Caki2 (cell line): ENCODE measurements around the gene ILKAP. TPM values are rescaled to one million over a fixed set of nuclear protein-coding genes. Genes with fewer than 3 reads are reported as not detected.

ENCODE experiments used
- DNase-seq: peaks from one replicate; pipeline ENCODE4 v3.0.0-alpha.2; 2015; ENCODE audit warnings: low read depth
- in situ Hi-C: cut with HindIII; loops from 2 replicates; pipeline ENCODE4 v1.10.0; 2016; ENCODE audit warnings: low sequenced_read_pairs, low pct_unique_long_range_greater_than_20kb, mixed read lengths
- total RNA-seq: library from RNA; depleted of rRNA; stranded (reverse); fragments of >200 nt; shearing (Covaris generic); gene quantifications from 2 replicates; pipeline ENCODE4 v1.2.3, GENCODE V29; 2014; ENCODE audit warnings: low replicate concordance

Gene ILKAP
- total RNA-seq, 1 experiment from 2014 or later = 28.8 TPM

- no peak for DNase-seq
- in situ Hi-C loops = no loop called here
These were observed 35.5 kb upstream of the ILKAP start for GRCh38 chr2:238238766-238239542.

- in situ Hi-C loops = no loop called here
- no peak for DNase-seq
These were observed 34.8 kb upstream of the ILKAP start for GRCh38 chr2:238238311-238238765.

GRCh38 chr2:238237431-238238135 lies 34.1 kb upstream of the ILKAP start:
- in situ Hi-C loops = no loop called here
- no peak for DNase-seq

GRCh38 chr2:238236571-238236970 lies 33.1 kb upstream of the ILKAP start:
- no peak for DNase-seq
- in situ Hi-C loops = no loop called here

GRCh38 chr2:238235856-238236255 lies 32.4 kb upstream of the ILKAP start:
- DNase-seq = no peak
- in situ Hi-C loops = no loop called here

- in situ Hi-C loops = no loop called here
- no peak for DNase-seq
These were observed 31.8 kb upstream of the ILKAP start for GRCh38 chr2:238235331-238235732.

- in situ Hi-C loops = no loop called here
- DNase-seq = no peak
These were observed 30.1 kb upstream of the ILKAP start for GRCh38 chr2:238233625-238234024.

- in situ Hi-C loops = no loop called here
- DNase-seq = no peak
These were observed 28.3 kb upstream of the ILKAP start for GRCh38 chr2:238231809-238232208.

GRCh38 chr2:238231251-238231793 lies 27.8 kb upstream of the ILKAP start:
- DNase-seq = no peak
- in situ Hi-C loops = no loop called here

- no peak for DNase-seq
- in situ Hi-C loops = no loop called here
These were observed 27.2 kb upstream of the ILKAP start for GRCh38 chr2:238230699-238231098.

GRCh38 chr2:238228700-238229099 lies 25.2 kb upstream of the ILKAP start:
- no peak for DNase-seq
- in situ Hi-C loops = no loop called here

- in situ Hi-C loops = no loop called here
- DNase-seq = no peak
These were observed 24.1 kb upstream of the ILKAP start for GRCh38 chr2:238227587-238228032.

- DNase-seq = no peak
- in situ Hi-C loops = no loop called here
These were observed 23.4 kb upstream of the ILKAP start for GRCh38 chr2:238226698-238227586.

- in situ Hi-C loops = no loop called here
- DNase-seq = no peak
These were observed 22.6 kb upstream of the ILKAP start for GRCh38 chr2:238225911-238226697.

- in situ Hi-C loops = no loop called here
- DNase-seq = no peak
These were observed 21.6 kb upstream of the ILKAP start for GRCh38 chr2:238225121-238225520.

- DNase-seq = no peak
- in situ Hi-C loops = no loop called here
These were observed 21.0 kb upstream of the ILKAP start for GRCh38 chr2:238224356-238225035.

GRCh38 chr2:238220892-238221521 lies 17.5 kb upstream of the ILKAP start:
- in situ Hi-C loops = no loop called here

More at GRCh38 chr2:238220892-238221521, 17.5 kb upstream of the ILKAP start:
- no peak for DNase-seq
